HG03520 (cell line): ENCODE measurements around the gene ARPC5L.
"Not testable (repeated sequence)": the region's sequence is repeated elsewhere in the genome, so short reads cannot be mapped to it uniquely, and the experiment has no call there.

Experiments used
- ATAC-seq: cut with Tn5 transposase; IDR thresholded peaks from one replicate; pipeline ENCODE4 v1.9.1; 2021; ENCODE audit warnings: mild to moderate bottlenecking, moderate library complexity; ENCODE audit not compliant: unreplicated experiment

The ARPC5L gene

GRCh38 chr9:124861342-124862229 lies at the start of gene ARPC5L, which contains the start of gene RPL35:
ARPC5L (plus strand) TSS chr9:124862130; CDS start chr9:124869291, 7,161 bp downstream.
RPL35 (minus strand) TSS chr9:124861957; CDS start chr9:124861912, 45 bp downstream.
- peak; percentile 86 for ATAC-seq

GRCh38 chr9:124812441-124812876 lies 49.5 kb upstream of the ARPC5L start:
- ATAC-seq, result no peak

GRCh38 chr9:124813041-124813440 lies 48.9 kb upstream of the ARPC5L start:
- ATAC-seq, result no peak

- ATAC-seq, result no peak
Observed at GRCh38 chr9:124813501-124814163, 48.3 kb upstream of the ARPC5L start.

- no peak for ATAC-seq
Observed at GRCh38 chr9:124814164-124814535, 47.8 kb upstream of the ARPC5L start.

- ATAC-seq, result no peak
Observed at GRCh38 chr9:124815601-124816000, 46.3 kb upstream of the ARPC5L start.

- no peak for ATAC-seq
Observed at GRCh38 chr9:124818431-124819281, 43.3 kb upstream of the ARPC5L start.

- no peak for ATAC-seq
Observed at GRCh38 chr9:124820698-124821623, 41.0 kb upstream of the ARPC5L start.

GRCh38 chr9:124828489-124829333 lies 33.2 kb upstream of the ARPC5L start:
- no peak for ATAC-seq

GRCh38 chr9:124829334-124829669 lies 32.6 kb upstream of the ARPC5L start:
- no peak for ATAC-seq

GRCh38 chr9:124830593-124830992 lies 31.3 kb upstream of the ARPC5L start:
- ATAC-seq, result no peak

- no peak for ATAC-seq
Observed at GRCh38 chr9:124831642-124832364, 30.1 kb upstream of the ARPC5L start.

GRCh38 chr9:124834591-124834990 lies 27.3 kb upstream of the ARPC5L start:
- no peak for ATAC-seq

- ATAC-seq, result no peak
Observed at GRCh38 chr9:124835026-124835557, 26.8 kb upstream of the ARPC5L start.

- not testable (repeated sequence) for ATAC-seq
Observed at GRCh38 chr9:124838132-124838531, 23.8 kb upstream of the ARPC5L start.

GRCh38 chr9:124838567-124839275 lies 23.2 kb upstream of the ARPC5L start:
- not testable (repeated sequence) for ATAC-seq

GRCh38 chr9:124839612-124840299 lies 22.2 kb upstream of the ARPC5L start:
- no peak for ATAC-seq
